ENCODE data around the gene CRIP3. TPM values are rescaled to one million over a fixed set of nuclear protein-coding genes. Genes with fewer than 3 reads are reported as not detected.

The CRIP3 gene
- total and polyA plus RNA-seq, 2 of the 13 experiments (the other 11 are each of a cell fraction or from before 2014, with no cell fraction given): 6.3 to 9.3 TPM

DNA sequence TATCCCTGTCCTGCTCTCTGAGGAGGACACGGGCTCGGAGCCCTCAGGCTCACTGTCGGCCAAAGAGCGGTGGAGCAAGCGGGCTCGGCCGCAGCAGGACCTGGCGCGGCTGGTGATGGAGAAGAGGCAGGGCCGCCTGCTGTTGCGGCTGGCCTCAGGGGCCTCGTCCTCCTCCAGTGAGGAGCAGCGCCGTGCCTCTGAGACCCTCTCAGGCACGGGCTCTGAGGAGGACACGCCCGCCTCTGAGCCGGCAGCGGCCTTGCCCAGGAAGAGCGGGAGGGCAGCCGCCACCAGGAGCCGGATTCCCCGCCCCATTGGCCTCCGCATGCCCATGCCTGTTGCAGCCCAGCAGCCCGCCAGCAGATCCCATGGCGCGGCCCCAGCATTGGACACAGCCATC, 24.7 kb downstream of the CRIP3 start:
- no peak overlapping the region for H2AFZ ChIP-seq (ENCODE audit: low read length)
- no peaks in the 10 kb centered on the region for H3K36me3 ChIP-seq (replicated peaks in 1 of 2; ENCODE audit: control insufficient read depth in 1 of 2, insufficient read depth in 2 of 2, low read length in 2 of 2)
- ChIA-PET POLR2A (no interaction called here), CTCF (ENCODE audit: low intra/inter-chr PET ratio, low total read pairs) (no interaction called here)
- no peaks in the 10 kb centered on the region for H4K20me1 ChIP-seq (ENCODE audit: insufficient read depth, low read length)
- no peak overlapping the region for H3K27ac ChIP-seq (ENCODE audit: extremely low read length, insufficient read depth, low read length)
- H3K4me1 ChIP-seq (ENCODE audit: insufficient read depth, low read length): peaks cover 75% of the 10 kb centered on the region
- H3K79me2 ChIP-seq (ENCODE audit: insufficient read depth, low read length): no peaks in the 10 kb centered on the region
- intact Hi-C loops (cut with micrococcal nuclease; ENCODE audit: unreplicated experiment): no loop called here
- TF ChIP-seq HOXA3 (CRISPR knock-in tag; IDR thresholded peaks at IDR 0.05) (0 out of 2 replicates have a peak, but pooled peaks have one; percentile 26), ZBTB33 (CRISPR knock-in tag; IDR thresholded peaks at IDR 0.05) (peak; percentile 81), DR1 (CRISPR knock-in tag; IDR thresholded peaks at IDR 0.05) (no peak), HNRNPL (IDR thresholded peaks at IDR 0.05; ENCODE audit: low read depth, low read length) (peak; percentile 73; the same call in 1 of the 2 replicates), ZFP91 (CRISPR knock-in tag; IDR thresholded peaks at IDR 0.05; ENCODE audit: borderline replicate concordance) (peak; percentile 32; the same call in 1 of the 2 replicates)
- DNase-seq (ENCODE audit: low spot score): no peak
- no peak for FAIRE-seq
- H3K4me3 ChIP-seq (replicated peaks in 1 of 3; ENCODE audit: insufficient read depth in 1 of 3, low read depth in 2 of 3, low read length in 3 of 3): no peak overlapping the region
- no peak for ATAC-seq
- WGBS (ENCODE audit: low lambda C conversion rate): 94% methylated on average over 25 of the region's 27 CpGs
- in situ Hi-C loops (cut with HindIII; ENCODE audit: extremely low pct_ligation_motif_present, low pct_unique_long_range_greater_than_20kb): no loop called here
- H3K9me3 ChIP-seq (ENCODE audit: low read length): no peaks in the 10 kb centered on the region
- no TSS peak for BruUV-seq (replicated peaks)
- no peak overlapping the region for H3K9ac ChIP-seq (ENCODE audit: insufficient read depth, low read depth, low read length)
- H3K4me2 ChIP-seq (ENCODE audit: low read depth, low read length): no peak overlapping the region
- H3K27me3 ChIP-seq (ENCODE audit: control insufficient read depth in 1 of 2, insufficient read depth in 2 of 2, low read length in 2 of 2): no peaks in the 10 kb centered on the region
